OCI-LY1 (cell line): ENCODE results near the gene NUP107.

ENCODE experiments used
- H2AFZ ChIP-seq: fragments of 200-600 bp; sonication (generic), shearing (Covaris generic); 2 replicates; pipeline ENCODE4 v1.6.0; 2014; ENCODE audit warnings: antibody characterized with exemption, mild to moderate bottlenecking, low read length
- H3F3A ChIP-seq: fragments of 200-600 bp; sonication (generic), shearing (Covaris generic); 2 replicates; pipeline ENCODE4 v1.6.0; 2014; ENCODE audit warnings: mild to moderate bottlenecking, antibody characterized with exemption, low read length, moderate library complexity; ENCODE audit not compliant: insufficient read depth
- H3K27ac ChIP-seq: fragments of 200-600 bp; sonication (generic); 2 replicates; pipeline ENCODE4 v1.5.1; 2014; ENCODE audit warnings: low read length, mixed run types, mild to moderate bottlenecking, low read depth; ENCODE audit not compliant: poor library complexity, severe bottlenecking
- H3K27me3 ChIP-seq: fragments of 200-600 bp; sonication (generic); 2 replicates; pipeline ENCODE4 v1.6.0; 2014; ENCODE audit warnings: antibody characterized with exemption, mild to moderate bottlenecking, low read length, moderate library complexity; ENCODE audit not compliant: insufficient read depth
- H3K36me3 ChIP-seq: fragments of 200-600 bp; sonication (generic); 2 replicates; pipeline ENCODE4 v1.6.1; 2014; ENCODE audit warnings: mild to moderate bottlenecking, antibody characterized with exemption, low read length, moderate library complexity, mixed read lengths; ENCODE audit not compliant: insufficient read depth
- H3K4me1 ChIP-seq: fragments of 200-600 bp; sonication (generic); 2 replicates; pipeline ENCODE4 v1.5.1; 2014; ENCODE audit warnings: mild to moderate bottlenecking, low read length, moderate library complexity; ENCODE audit not compliant: insufficient read depth, severe bottlenecking
- H3K4me2 ChIP-seq: fragments of 200-600 bp; sonication (generic), shearing (Covaris generic); 2 replicates; pipeline ENCODE4 v1.6.1; 2014; ENCODE audit warnings: low read length
- H3K4me3 ChIP-seq: fragments of 200-600 bp; sonication (generic); 2 replicates; pipeline ENCODE4 v1.5.1; 2014; ENCODE audit warnings: low read length, low read depth, mild to moderate bottlenecking, mixed read lengths; ENCODE audit not compliant: poor library complexity, severe bottlenecking
- H3K79me2 ChIP-seq: fragments of 200-600 bp; shearing (Covaris generic); 2 replicates; pipeline ENCODE4 v1.6.1; 2016; ENCODE audit warnings: mixed run types, low read length, mixed read lengths; ENCODE audit not compliant: insufficient read depth
- H3K9ac ChIP-seq: fragments of 200-600 bp; sonication (generic), shearing (Covaris generic); 2 replicates; pipeline ENCODE4 v1.6.1; 2014; ENCODE audit warnings: mild to moderate bottlenecking, low read length, mixed read lengths
- H3K9me2 ChIP-seq: fragments of 200-600 bp; sonication (generic), shearing (Covaris generic); 2 replicates; pipeline ENCODE4 v1.6.1; 2014; ENCODE audit warnings: low read depth, mild to moderate bottlenecking, low read length, mixed read lengths
- H3K9me3 ChIP-seq: fragments of 200-600 bp; shearing (Covaris generic); 2 replicates; pipeline ENCODE4 v1.6.1; 2014; ENCODE audit warnings: low read length, mixed read lengths
- H4K20me1 ChIP-seq: fragments of 200-600 bp; sonication (generic), shearing (Covaris generic); 2 replicates; pipeline ENCODE4 v1.6.0; 2016; ENCODE audit warnings: mild to moderate bottlenecking, low read length; ENCODE audit not compliant: insufficient read depth
- CTCF ChIP-seq: fragments of 200-600 bp; sonication (generic), shearing (Covaris generic); IDR thresholded peaks from 2 replicates; pipeline ENCODE4 v1.5.1; 2017; ENCODE audit warnings: mild to moderate bottlenecking, antibody characterized with exemption, low read length, moderate library complexity, mixed read lengths
- EZH2 ChIP-seq: fragments of 200-600 bp; sonication (generic), shearing (Covaris generic); IDR thresholded peaks from 2 replicates; pipeline ENCODE4 v1.8.0; 2017; ENCODE audit warnings: borderline replicate concordance, mixed run types, mild to moderate bottlenecking, antibody characterized with exemption, low read length, moderate library complexity, mixed read lengths

Gene NUP107

GRCh38 chr12:68646484-68646883 lies 40.3 kb upstream of the NUP107 start:
- Histone ChIP-seq H2AFZ (no peak overlapping the region), H3K79me2 (peaks cover 78% of the 10 kb centered on the region), H3K27me3 (no peaks in the 10 kb centered on the region), H3K9ac (no peak overlapping the region), H3K4me3 (no peak overlapping the region), H3K27ac (no peak overlapping the region), H3K4me1 (peaks cover 5% of the 10 kb centered on the region), H3K36me3 (peaks cover 50% of the 10 kb centered on the region), H3K9me2 (no peaks in the 10 kb centered on the region), H3F3A (no peaks in the 10 kb centered on the region), H3K4me2 (no peak overlapping the region), H3K9me3 (no peaks in the 10 kb centered on the region), H4K20me1 (no peaks in the 10 kb centered on the region)
- TF ChIP-seq EZH2 = no peak
- TF ChIP-seq CTCF = no peak

- no peaks in the 10 kb centered on the region for H3K9me2 ChIP-seq
- H3K27ac ChIP-seq = no peak overlapping the region
- H3K9me3 ChIP-seq = no peaks in the 10 kb centered on the region
- peaks cover 54% of the 10 kb centered on the region for H3K36me3 ChIP-seq
- H2AFZ ChIP-seq = no peak overlapping the region
- no peak overlapping the region for H3K4me2 ChIP-seq
- no peaks in the 10 kb centered on the region for H3K27me3 ChIP-seq
- no peak for TF ChIP-seq CTCF
- no peak for TF ChIP-seq EZH2
- H3K79me2 ChIP-seq = peaks cover 68% of the 10 kb centered on the region
- no peak overlapping the region for H3K9ac ChIP-seq
- no peaks in the 10 kb centered on the region for H3K4me1 ChIP-seq
- H4K20me1 ChIP-seq = no peaks in the 10 kb centered on the region
- no peak overlapping the region for H3K4me3 ChIP-seq
- H3F3A ChIP-seq = no peaks in the 10 kb centered on the region
These were observed 39.3 kb upstream of the NUP107 start for GRCh38 chr12:68647507-68647906.

- peaks cover 61% of the 10 kb centered on the region for H3K79me2 ChIP-seq
- no peaks in the 10 kb centered on the region for H3K4me1 ChIP-seq
- H3K36me3 ChIP-seq = peaks cover 55% of the 10 kb centered on the region
- H3K4me3 ChIP-seq = no peak overlapping the region
- no peak overlapping the region for H3K27ac ChIP-seq
- no peak overlapping the region for H3K9ac ChIP-seq
- H2AFZ ChIP-seq = no peak overlapping the region
- H4K20me1 ChIP-seq = no peaks in the 10 kb centered on the region
- no peaks in the 10 kb centered on the region for H3K9me3 ChIP-seq
- H3K9me2 ChIP-seq = no peaks in the 10 kb centered on the region
- TF ChIP-seq EZH2 (no peak), CTCF (no peak)
- no peaks in the 10 kb centered on the region for H3K27me3 ChIP-seq
- no peaks in the 10 kb centered on the region for H3F3A ChIP-seq
- no peak overlapping the region for H3K4me2 ChIP-seq
These were observed 38.6 kb upstream of the NUP107 start for GRCh38 chr12:68648179-68648578.
